Mononuclear cell (primary cell): Measurements from ENCODE around the gene GPR137B. TPM values are rescaled to one million over a fixed set of nuclear protein-coding genes. Genes with fewer than 3 reads are reported as not detected.
"Not testable (repeated sequence)": the region's sequence is repeated elsewhere in the genome, so short reads cannot be mapped to it uniquely, and the experiment has no call there.

Experiments used
- H3K27me3 ChIP-seq: 2 replicates; pipeline ENCODE4 v1.6.0; 2011; ENCODE audit warnings: low read length, control low read depth; ENCODE audit not compliant: insufficient read depth
- H3K4me1 ChIP-seq: 2 replicates; pipeline ENCODE4 v1.5.1; 2011; ENCODE audit warnings: mild to moderate bottlenecking, low read length, control low read depth; ENCODE audit not compliant: insufficient read depth
- H3K4me3 ChIP-seq: 2 replicates; pipeline ENCODE4 v1.5.1; 2011; ENCODE audit warnings: mild to moderate bottlenecking, low read length, moderate library complexity
- H3K9me3 ChIP-seq: 2 replicates; pipeline ENCODE4 v1.5.1; 2011; ENCODE audit warnings: low read depth, mild to moderate bottlenecking, control low read depth, low read length
- total RNA-seq: library from RNA; depleted of rRNA; stranded (reverse); fragments of >200 nt; gene quantifications from one replicate; pipeline ENCODE4 v1.2.3, GENCODE V29; 2012

GPR137B gene
- total RNA-seq, 1 donor = 16.1 TPM

- H3K27me3 ChIP-seq = no peaks in the 10 kb centered on the region
- peaks cover 23% of the 10 kb centered on the region for H3K4me1 ChIP-seq
- no peak overlapping the region for H3K4me3 ChIP-seq
- no peaks in the 10 kb centered on the region for H3K9me3 ChIP-seq
These were observed 5.5 kb downstream of the GPR137B start for GRCh38 chr1:236147521-236148469.

GRCh38 chr1:236148470-236148845 lies 6.1 kb downstream of the GPR137B start:
- peaks cover 17% of the 10 kb centered on the region for H3K4me1 ChIP-seq
- H3K9me3 ChIP-seq = no peaks in the 10 kb centered on the region
- no peaks in the 10 kb centered on the region for H3K27me3 ChIP-seq
- no peak overlapping the region for H3K4me3 ChIP-seq

GRCh38 chr1:236149003-236149595 lies 6.8 kb downstream of the GPR137B start:
- no peak overlapping the region for H3K4me3 ChIP-seq
- peaks cover 10% of the 10 kb centered on the region for H3K4me1 ChIP-seq
- no peaks in the 10 kb centered on the region for H3K27me3 ChIP-seq
- H3K9me3 ChIP-seq = no peaks in the 10 kb centered on the region

- no peak overlapping the region for H3K4me3 ChIP-seq
- H3K27me3 ChIP-seq = no peaks in the 10 kb centered on the region
- peaks cover 4% of the 10 kb centered on the region for H3K4me1 ChIP-seq
- H3K9me3 ChIP-seq = no peaks in the 10 kb centered on the region
These were observed 7.4 kb downstream of the GPR137B start for GRCh38 chr1:236149696-236150228.

GRCh38 chr1:236150311-236150955 lies 8.1 kb downstream of the GPR137B start:
- Histone ChIP-seq H3K9me3 (no peaks in the 10 kb centered on the region), H3K27me3 (no peaks in the 10 kb centered on the region), H3K4me3 (no peak overlapping the region), H3K4me1 (no peaks in the 10 kb centered on the region)

GRCh38 chr1:236150986-236151385 lies 8.6 kb downstream of the GPR137B start:
- Histone ChIP-seq H3K4me3 (no peak overlapping the region), H3K4me1 (peaks cover 2% of the 10 kb centered on the region), H3K27me3 (no peaks in the 10 kb centered on the region), H3K9me3 (no peaks in the 10 kb centered on the region)

GRCh38 chr1:236151739-236152424 lies 9.5 kb downstream of the GPR137B start:
- Histone ChIP-seq H3K4me1 (peaks cover 11% of the 10 kb centered on the region), H3K4me3 (no peak overlapping the region), H3K9me3 (no peaks in the 10 kb centered on the region), H3K27me3 (no peaks in the 10 kb centered on the region)

- H3K4me3 ChIP-seq = no peak overlapping the region
- H3K9me3 ChIP-seq = no peaks in the 10 kb centered on the region
- no peaks in the 10 kb centered on the region for H3K27me3 ChIP-seq
- H3K4me1 ChIP-seq = peaks cover 17% of the 10 kb centered on the region
These were observed 11.8 kb downstream of the GPR137B start for GRCh38 chr1:236154126-236154525.

- no peaks in the 10 kb centered on the region for H3K9me3 ChIP-seq
- no peaks in the 10 kb centered on the region for H3K27me3 ChIP-seq
- peaks cover 17% of the 10 kb centered on the region for H3K4me1 ChIP-seq
- no peak overlapping the region for H3K4me3 ChIP-seq
These were observed 12.5 kb downstream of the GPR137B start for GRCh38 chr1:236154671-236155398.

GRCh38 chr1:236155399-236155767 lies 13.0 kb downstream of the GPR137B start:
- peaks cover 22% of the 10 kb centered on the region for H3K4me1 ChIP-seq
- no peaks in the 10 kb centered on the region for H3K9me3 ChIP-seq
- H3K27me3 ChIP-seq = no peaks in the 10 kb centered on the region
- no peak overlapping the region for H3K4me3 ChIP-seq

- Histone ChIP-seq H3K4me3 (no peak overlapping the region), H3K4me1 (peaks cover 26% of the 10 kb centered on the region), H3K27me3 (no peaks in the 10 kb centered on the region), H3K9me3 (no peaks in the 10 kb centered on the region)
These were observed 13.6 kb downstream of the GPR137B start for GRCh38 chr1:236155841-236156503.

GRCh38 chr1:236156512-236157208 lies 14.3 kb downstream of the GPR137B start:
- Histone ChIP-seq H3K9me3 (peaks cover under 1% of the 10 kb centered on the region), H3K4me3 (no peak overlapping the region), H3K4me1 (peaks cover 26% of the 10 kb centered on the region), H3K27me3 (no peaks in the 10 kb centered on the region)

GRCh38 chr1:236158072-236158471 lies 15.7 kb downstream of the GPR137B start:
- H3K4me1 ChIP-seq = peaks cover 26% of the 10 kb centered on the region
- H3K27me3 ChIP-seq, H3K9me3 ChIP-seq, H3K4me3 ChIP-seq: not testable (repeated sequence)
